Eye (tissue), 1 donor: ENCODE results near the gene ARHGAP10.
"Not testable (repeated sequence)": the region's sequence is repeated elsewhere in the genome, so short reads cannot be mapped to it uniquely, and the experiment has no call there.

Experiments
- DNase-seq: peaks from one replicate; pipeline ENCODE4 v3.0.0-alpha.2; 2015

ARHGAP10 gene

GRCh38 chr4:147794787-147795413, 63.0 kb downstream of the ARHGAP10 start:
- DNase-seq: no peak

DNA sequence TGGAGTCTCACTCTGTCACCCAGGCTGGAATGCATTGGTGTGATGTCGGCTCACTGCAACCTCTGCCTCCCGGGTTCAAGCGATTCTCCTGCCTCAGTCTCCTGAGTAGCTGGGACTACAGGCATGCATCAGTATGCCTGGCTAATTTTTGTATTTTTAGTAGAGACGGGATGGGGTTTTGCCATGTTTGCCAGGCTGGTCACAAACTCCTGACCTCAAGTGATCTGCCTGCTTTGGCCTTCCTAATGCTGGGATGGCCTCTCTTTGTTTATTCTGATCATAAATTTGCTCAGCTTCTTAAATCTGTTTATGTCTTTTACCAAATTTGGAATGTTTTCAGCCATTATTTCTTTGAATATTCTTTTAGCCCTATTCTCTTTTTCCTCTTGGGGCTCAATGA, 67.2 kb downstream of the ARHGAP10 start:
- DNase-seq: not testable (repeated sequence)

DNA sequence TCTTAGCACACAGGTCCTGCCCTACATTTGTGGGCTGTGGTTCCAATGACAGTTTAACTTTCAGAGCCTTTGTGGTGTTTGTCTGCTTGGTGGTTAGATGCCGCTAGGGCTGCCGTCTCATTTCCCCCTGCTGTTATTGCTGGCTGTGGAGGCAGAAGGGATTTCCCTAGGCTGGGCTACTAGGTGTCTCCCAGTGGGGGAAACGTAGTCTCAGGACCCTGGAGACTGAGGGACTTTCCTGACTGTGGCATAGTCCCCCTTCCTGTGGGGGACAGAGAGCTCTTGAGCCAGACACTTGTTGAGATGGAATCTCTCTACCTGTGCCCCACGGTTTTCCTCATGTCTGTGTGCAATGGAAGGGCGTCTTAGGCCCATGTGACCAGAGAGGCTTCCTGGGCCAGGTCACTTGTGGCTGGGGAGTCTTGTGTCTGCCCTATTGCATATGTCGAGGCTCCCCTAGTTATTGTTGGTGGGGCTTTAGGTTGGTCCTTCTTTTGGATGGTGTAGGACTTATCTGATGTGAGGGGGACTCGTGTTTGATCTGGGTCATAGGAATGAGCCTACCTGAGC, 68.2 kb downstream of the ARHGAP10 start:
- no peak for DNase-seq

DNA sequence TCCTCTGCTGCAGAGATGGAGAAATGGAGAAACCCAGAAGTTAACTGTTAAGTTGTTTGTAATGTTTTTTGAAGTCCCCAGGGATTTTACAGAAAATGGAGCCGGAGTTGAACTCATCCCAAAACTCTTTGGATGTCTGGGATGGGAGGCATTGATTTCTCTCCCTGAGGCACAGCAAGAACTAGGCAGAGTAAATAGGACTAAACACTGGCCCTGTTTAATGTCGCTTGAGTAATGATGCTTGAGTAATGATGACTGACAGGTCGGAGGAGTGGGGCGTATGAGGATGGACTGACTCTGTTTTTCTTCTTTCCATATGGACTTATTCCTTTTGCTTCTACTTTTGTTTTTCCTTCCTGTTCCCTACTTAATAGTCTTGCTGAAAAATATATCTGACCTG, 69.9 kb downstream of the ARHGAP10 start:
- DNase-seq: peak; percentile 86

GRCh38 chr4:147802346-147802745, 70.5 kb downstream of the ARHGAP10 start:
- no peak for DNase-seq

DNA sequence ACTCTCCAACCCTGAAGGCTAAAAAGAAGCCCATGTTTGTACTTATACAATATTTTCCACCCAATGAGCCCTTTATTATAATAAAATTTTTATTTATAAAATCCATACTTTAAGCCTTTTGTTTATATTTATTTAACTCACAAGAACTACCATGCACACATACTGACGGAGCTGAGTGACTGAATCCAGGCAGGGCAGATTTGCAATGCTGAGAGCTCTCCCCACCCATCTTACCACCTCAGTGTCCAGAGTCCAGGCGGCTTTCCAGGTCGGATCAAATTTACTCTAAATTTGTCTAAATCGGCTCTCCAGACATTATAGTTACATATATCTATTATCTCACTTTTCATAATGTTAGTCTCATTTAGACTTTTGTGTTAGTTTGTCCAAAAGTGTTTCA, 74.1 kb downstream of the ARHGAP10 start:
- DNase-seq: no peak

DNA sequence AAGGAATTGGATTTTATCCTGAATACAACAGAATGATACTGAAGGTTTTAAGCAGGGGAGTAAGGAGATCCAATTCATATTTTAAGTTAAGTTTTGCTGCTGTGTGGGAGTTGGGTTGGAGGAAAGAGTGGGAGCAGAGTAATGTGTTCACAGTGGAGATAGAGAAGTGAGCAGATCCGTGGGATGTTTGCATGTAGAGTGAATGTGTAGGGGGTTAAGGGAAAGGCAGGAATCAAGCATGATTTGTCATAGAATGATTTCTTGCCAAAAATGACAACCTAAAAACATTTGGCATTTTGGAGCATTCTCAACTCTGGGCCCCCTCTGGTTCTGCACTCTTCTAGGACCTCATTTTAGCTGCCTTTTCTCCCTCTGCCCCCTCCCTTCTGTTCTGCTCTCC, 76.6 kb downstream of the ARHGAP10 start:
- no peak for DNase-seq

GRCh38 chr4:147809211-147809610, 77.3 kb downstream of the ARHGAP10 start:
- DNase-seq: no peak

DNA sequence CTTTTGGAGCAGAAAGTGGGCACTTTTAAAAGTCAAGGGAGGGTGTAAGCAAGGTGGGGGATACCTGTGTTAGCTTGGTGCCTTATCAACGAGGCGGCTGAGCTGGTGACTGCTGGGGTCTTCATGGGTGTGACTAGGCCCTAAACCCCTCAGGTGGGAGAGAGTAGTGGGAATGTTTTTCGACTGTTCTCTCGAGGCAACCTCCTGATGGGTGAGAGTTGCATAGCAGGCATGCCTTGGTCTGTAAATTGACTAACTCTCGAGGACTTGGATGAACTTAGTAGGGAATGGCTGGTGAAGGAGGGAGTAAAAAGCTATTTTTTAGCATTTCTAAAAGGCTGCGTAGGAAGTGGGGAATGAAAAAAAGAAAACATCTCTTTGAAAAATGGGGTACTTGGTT, 80.0 kb downstream of the ARHGAP10 start:
- DNase-seq: no peak

DNA sequence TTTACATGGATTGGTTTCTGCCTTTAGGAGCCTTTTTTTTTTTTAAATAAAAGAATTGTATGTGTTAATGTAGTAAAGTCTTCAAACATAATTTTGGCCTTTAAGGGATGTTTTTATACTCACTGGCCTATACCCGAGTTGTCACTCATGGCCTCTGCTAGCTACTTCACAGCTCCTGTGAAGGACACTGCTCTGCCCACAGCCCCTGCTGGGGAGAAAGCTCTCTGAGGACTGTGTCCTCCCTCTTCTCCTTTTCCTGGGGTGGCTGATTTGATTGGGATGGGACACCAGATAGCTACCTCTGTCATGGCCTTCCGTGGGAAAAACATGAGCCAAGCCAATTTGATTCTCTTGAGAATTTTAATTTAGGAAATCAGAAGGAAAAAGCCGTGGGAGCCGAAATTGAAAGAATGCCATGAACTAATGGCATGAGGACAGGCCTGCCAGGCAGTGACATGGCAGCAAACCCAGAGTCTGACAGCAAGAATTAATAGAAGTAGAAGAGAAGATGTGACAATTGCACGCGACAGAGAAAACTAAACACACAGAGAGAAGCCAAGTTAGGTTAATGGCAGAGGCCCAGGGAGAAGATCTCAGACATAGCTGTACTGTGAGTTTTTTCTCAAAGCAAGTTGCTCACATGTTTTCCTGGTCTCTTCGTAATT, 81.4 kb downstream of the ARHGAP10 start:
- no peak for DNase-seq

GRCh38 chr4:147813973-147814372, 82.1 kb downstream of the ARHGAP10 start:
- DNase-seq: no peak

GRCh38 chr4:147814376-147814775, 82.5 kb downstream of the ARHGAP10 start:
- DNase-seq: no peak

- no peak for DNase-seq
Measured at GRCh38 chr4:147815741-147816140, 83.9 kb downstream of the ARHGAP10 start.

- no peak for DNase-seq
Measured at GRCh38 chr4:147816382-147817254, 84.7 kb downstream of the ARHGAP10 start.

DNA sequence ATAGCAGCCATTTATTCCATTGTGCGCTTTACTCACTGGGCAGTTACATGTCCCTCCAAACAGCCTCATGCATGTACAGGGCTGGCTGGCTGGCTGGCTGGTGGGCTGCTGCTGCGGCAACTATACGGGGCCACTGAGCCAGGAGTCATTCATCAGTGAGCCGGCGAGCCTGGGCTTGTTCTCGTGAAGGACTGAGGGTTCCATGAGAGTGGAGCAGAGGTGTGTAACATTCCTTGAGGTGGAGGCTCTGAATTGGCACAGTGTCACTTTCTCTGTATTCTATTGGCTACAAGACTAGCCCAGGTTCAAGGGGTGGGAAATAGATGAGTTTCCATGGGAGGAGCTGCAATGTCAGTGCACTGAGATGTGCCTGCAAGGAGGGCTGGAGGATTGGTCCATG, 89.1 kb downstream of the ARHGAP10 start:
- DNase-seq: no peak

- no peak for DNase-seq
Measured at GRCh38 chr4:147821555-147821954, 89.7 kb downstream of the ARHGAP10 start.

GRCh38 chr4:147822128-147822527, 90.2 kb downstream of the ARHGAP10 start:
- DNase-seq: no peak

- DNase-seq: no peak
Measured at GRCh38 chr4:147823130-147823529, 91.2 kb downstream of the ARHGAP10 start.

- DNase-seq: no peak
Measured at GRCh38 chr4:147824316-147824715, 92.4 kb downstream of the ARHGAP10 start.

DNA sequence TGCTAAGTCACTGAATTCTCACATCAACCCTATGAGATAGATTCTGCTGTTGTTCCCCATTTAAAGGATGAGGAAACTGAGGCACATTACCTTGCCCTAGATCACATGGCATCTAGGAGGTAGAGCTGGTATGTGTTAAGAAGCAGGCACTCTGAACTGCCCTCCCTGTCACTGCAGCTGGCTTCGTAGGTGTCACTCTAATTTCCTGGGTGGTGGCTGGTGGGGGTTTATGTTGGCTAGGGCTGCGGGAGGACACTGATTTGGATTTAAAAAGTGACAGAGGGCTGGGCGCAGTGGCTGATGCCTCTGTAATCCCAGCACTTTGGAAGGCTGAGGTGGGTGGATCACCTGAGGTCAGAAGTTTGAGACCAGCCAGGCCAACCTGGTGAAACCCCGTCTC, 93.0 kb downstream of the ARHGAP10 start:
- DNase-seq: no peak

DNA sequence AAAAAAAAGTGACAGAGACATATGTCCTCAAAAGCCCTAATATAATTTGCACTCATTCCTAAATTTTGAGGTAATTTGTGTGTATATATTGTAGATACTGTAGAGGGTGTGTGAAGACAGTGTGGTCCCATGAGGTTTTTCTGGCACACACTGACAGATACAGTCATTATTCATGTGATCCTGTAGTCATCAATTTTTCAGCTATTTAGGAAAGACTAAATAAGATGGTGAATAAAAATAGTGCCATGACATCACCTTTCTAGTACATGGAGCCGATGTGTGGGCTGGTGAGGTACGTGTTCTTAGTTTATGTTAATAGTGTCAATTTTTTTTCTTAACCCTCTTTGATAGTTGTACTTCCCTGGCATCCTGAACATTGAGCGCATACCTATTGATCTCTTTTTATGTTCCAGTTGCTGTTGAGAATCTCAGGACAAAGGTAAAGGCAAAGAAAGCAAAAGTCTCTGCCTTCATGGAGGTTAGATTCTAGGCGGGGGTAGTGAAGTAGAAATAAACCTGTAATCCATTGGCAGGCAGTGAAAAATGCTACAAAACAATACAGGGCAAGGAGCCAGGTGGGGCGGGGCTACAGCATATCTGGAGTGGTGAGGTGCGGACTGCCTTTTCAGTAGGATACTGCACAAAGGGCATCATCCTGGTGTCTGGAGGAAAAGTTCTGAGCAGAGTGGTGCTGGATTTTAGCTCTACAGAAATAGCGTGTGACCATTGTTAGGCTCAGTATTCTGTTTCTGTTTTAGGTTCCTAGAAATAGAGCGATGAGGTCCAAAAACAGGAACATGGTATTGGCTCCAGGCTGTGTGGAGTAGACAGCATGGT, 93.8 kb downstream of the ARHGAP10 start:
- no peak for DNase-seq

- DNase-seq: no peak
Measured at GRCh38 chr4:147826288-147826646, 94.4 kb downstream of the ARHGAP10 start.
